ENCODE results near the gene HDAC4.

DNA sequence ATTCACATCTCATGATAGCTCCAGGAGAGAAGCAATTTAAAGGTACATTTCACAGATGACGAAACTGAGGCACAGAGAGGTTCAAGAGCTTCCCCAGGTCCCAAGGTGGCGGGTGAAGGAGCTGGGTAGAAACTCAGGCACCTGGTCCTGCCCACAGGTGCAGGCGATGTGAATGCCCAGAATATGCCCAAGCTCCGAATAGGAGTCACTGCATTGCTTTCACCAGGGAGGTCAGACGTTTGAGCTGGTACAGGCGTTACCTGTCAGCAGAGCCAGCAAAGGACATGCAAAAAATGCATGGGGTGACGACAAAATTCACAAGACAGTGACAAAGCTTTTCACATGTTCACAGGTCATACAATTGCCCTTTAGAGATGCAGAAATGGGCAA, 247.9 kb downstream of the HDAC4 start:
- TF ChIP-seq EZH2 (IDR thresholded peaks at IDR 0.05; ENCODE audit: borderline replicate concordance), result no peak
- TF ChIP-seq, protein P1, sequence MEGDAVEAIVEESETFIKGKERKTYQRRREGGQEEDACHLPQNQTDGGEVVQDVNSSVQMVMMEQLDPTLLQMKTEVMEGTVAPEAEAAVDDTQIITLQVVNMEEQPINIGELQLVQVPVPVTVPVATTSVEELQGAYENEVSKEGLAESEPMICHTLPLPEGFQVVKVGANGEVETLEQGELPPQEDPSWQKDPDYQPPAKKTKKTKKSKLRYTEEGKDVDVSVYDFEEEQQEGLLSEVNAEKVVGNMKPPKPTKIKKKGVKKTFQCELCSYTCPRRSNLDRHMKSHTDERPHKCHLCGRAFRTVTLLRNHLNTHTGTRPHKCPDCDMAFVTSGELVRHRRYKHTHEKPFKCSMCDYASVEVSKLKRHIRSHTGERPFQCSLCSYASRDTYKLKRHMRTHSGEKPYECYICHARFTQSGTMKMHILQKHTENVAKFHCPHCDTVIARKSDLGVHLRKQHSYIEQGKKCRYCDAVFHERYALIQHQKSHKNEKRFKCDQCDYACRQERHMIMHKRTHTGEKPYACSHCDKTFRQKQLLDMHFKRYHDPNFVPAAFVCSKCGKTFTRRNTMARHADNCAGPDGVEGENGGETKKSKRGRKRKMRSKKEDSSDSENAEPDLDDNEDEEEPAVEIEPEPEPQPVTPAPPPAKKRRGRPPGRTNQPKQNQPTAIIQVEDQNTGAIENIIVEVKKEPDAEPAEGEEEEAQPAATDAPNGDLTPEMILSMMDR (IDR thresholded peaks at IDR 0.05; ENCODE audit: poor library complexity), result no peak
